HG03045 (cell line): Measurements from ENCODE around the gene SMAD9.
"Not testable (repeated sequence)": the region's sequence is repeated elsewhere in the genome, so short reads cannot be mapped to it uniquely, and the experiment has no call there.

Source experiments
- ATAC-seq: cut with Tn5 transposase; IDR thresholded peaks from one replicate; pipeline ENCODE4 v1.9.1; 2021; ENCODE audit warnings: mild to moderate bottlenecking, moderate library complexity; ENCODE audit not compliant: unreplicated experiment

The SMAD9 gene

GRCh38 chr13:36912369-36912768 is 7.7 kb downstream of the SMAD9 start:
- ATAC-seq, result no peak

- ATAC-seq, result no peak
Observed at GRCh38 chr13:36910545-36910944, 9.5 kb downstream of the SMAD9 start.

- no peak for ATAC-seq
Observed at GRCh38 chr13:36907821-36908220, 12.2 kb downstream of the SMAD9 start.

- ATAC-seq, result no peak
Observed at GRCh38 chr13:36907266-36907665, 12.8 kb downstream of the SMAD9 start.

- no peak for ATAC-seq
Observed at GRCh38 chr13:36905944-36906343, 14.1 kb downstream of the SMAD9 start.

GRCh38 chr13:36903925-36904595 is 16.0 kb downstream of the SMAD9 start:
- ATAC-seq, result no peak

GRCh38 chr13:36897054-36897616 is 22.9 kb downstream of the SMAD9 start:
- no peak for ATAC-seq

- no peak for ATAC-seq
Observed at GRCh38 chr13:36891752-36892151, 28.3 kb downstream of the SMAD9 start.

GRCh38 chr13:36888645-36889044 is 31.4 kb downstream of the SMAD9 start:
- no peak for ATAC-seq

GRCh38 chr13:36887758-36888521 is 32.1 kb downstream of the SMAD9 start:
- no peak for ATAC-seq

- no peak for ATAC-seq
Observed at GRCh38 chr13:36885901-36886300, 34.1 kb downstream of the SMAD9 start.

GRCh38 chr13:36884235-36884634 is 35.8 kb downstream of the SMAD9 start:
- ATAC-seq, result no peak

- ATAC-seq, result no peak
Observed at GRCh38 chr13:36883824-36884223, 36.2 kb downstream of the SMAD9 start.

GRCh38 chr13:36883392-36883791 is 36.6 kb downstream of the SMAD9 start:
- not testable (repeated sequence) for ATAC-seq

GRCh38 chr13:36882829-36883390 is 37.1 kb downstream of the SMAD9 start:
- no peak for ATAC-seq

- no peak for ATAC-seq
Observed at GRCh38 chr13:36880961-36881360, 39.1 kb downstream of the SMAD9 start.

- ATAC-seq, result no peak
Observed at GRCh38 chr13:36879218-36879938, 40.7 kb downstream of the SMAD9 start.

- no peak for ATAC-seq
Observed at GRCh38 chr13:36875961-36876360, 44.1 kb downstream of the SMAD9 start.

- ATAC-seq, result no peak
Observed at GRCh38 chr13:36875431-36875830, 44.6 kb downstream of the SMAD9 start.

GRCh38 chr13:36872621-36873020 is 47.4 kb downstream of the SMAD9 start:
- ATAC-seq, result no peak

GRCh38 chr13:36870050-36870692 is 49.9 kb downstream of the SMAD9 start:
- no peak for ATAC-seq
